ENCODE results near the gene SKI. TPM values are rescaled to one million over a fixed set of nuclear protein-coding genes. Genes with fewer than 3 reads are reported as not detected.

The SKI gene
- total and polyA plus RNA-seq, 2 donors (not counting 1 experiment from before 2014, with no cell fraction given), result 14.9 to 74.9 TPM

- Histone ChIP-seq H3K27ac (ENCODE audit: low read length in 2 of 2) (no peak overlapping the region), H3K4me1 (ENCODE audit: control insufficient read depth in 2 of 2, insufficient read depth in 2 of 2, low read length in 2 of 2) (peaks cover 10 to 16% of the 10 kb centered on the region in 2 donors), H3K9me3 (ENCODE audit: control extremely low read depth in 1 of 3, control insufficient read depth in 2 of 3, insufficient read depth in 1 of 3, low read length in 2 of 3) (no peaks in the 10 kb centered on the region), H3K27me3 (replicated peaks in 1 of 4; ENCODE audit: control extremely low read depth in 1 of 4, control insufficient read depth in 3 of 4, insufficient read depth in 4 of 4, low read length in 3 of 4) (peaks cover 0 to 12% (median 3%) of the 10 kb centered on the region in 4 experiments), H4K20me1 (ENCODE audit: control insufficient read depth, insufficient read depth, low read length, poor library complexity, severe bottlenecking) (no peaks in the 10 kb centered on the region), H2AFZ (ENCODE audit: insufficient read depth, low read depth, low read length, poor library complexity, severe bottlenecking) (no peak overlapping the region), H3K36me3 (replicated peaks in 1 of 2; ENCODE audit: control extremely low read depth in 1 of 2, control insufficient read depth in 1 of 2, extremely low read depth in 1 of 2, insufficient read depth in 2 of 2, low read length in 1 of 2) (no peaks in the 10 kb centered on the region), H3K79me2 (ENCODE audit: control insufficient read depth, insufficient read depth, low read length) (no peaks in the 10 kb centered on the region), H3K4me2 (replicated peaks; ENCODE audit: low read depth, low read length, poor library complexity, severe bottlenecking) (no peak overlapping the region), H3K4me3 (ENCODE audit: control extremely low read depth in 1 of 5, extremely low read depth in 1 of 5, insufficient read depth in 1 of 5, low read depth in 2 of 5, low read length in 4 of 5) (no peak overlapping the region), H3K9ac (ENCODE audit: low read length) (no peak overlapping the region)
- WGBS (ENCODE audit: insufficient coverage), result 93% methylated on average over 13 of the region's 14 CpGs
- ChIA-PET CTCF (no interaction called here), POLR2A (no interaction called here)
- intact Hi-C loops (cut with micrococcal nuclease), result no loop called here
- Mint-ChIP-seq H3K27me3 (no peaks in the 10 kb centered on the region), H3K9me3 (ENCODE audit: insufficient read depth) (no peaks in the 10 kb centered on the region), H3K4me1 (peaks cover 7% of the 10 kb centered on the region), H3K27ac (no peak overlapping the region), H3K4me3 (no peak overlapping the region)
- ATAC-seq (ENCODE audit: low read depth) (no peak), DNase-seq (no peak)
- TF ChIP-seq CTCF (IDR thresholded peaks at IDR 0.05) (no peak), EZH2 (IDR thresholded peaks at IDR 0.05; ENCODE audit: borderline replicate concordance, insufficient read depth, low read depth, low read length, poor library complexity, severe bottlenecking) (no peak)
Observed at GRCh38 chr1:2215329-2215728, 12.8 kb upstream of the SKI start.

GRCh38 chr1:2215909-2216766 lies 12.0 kb upstream of the SKI start:
- Mint-ChIP-seq H3K4me1 (peaks cover 7% of the 10 kb centered on the region), H3K9me3 (ENCODE audit: insufficient read depth) (no peaks in the 10 kb centered on the region), H3K27ac (no peak overlapping the region), H3K4me3 (no peak overlapping the region), H3K27me3 (no peaks in the 10 kb centered on the region)
- intact Hi-C loops (cut with micrococcal nuclease), result no loop called here
- H3K4me3 ChIP-seq (ENCODE audit: control extremely low read depth in 1 of 5, extremely low read depth in 1 of 5, insufficient read depth in 1 of 5, low read depth in 2 of 5, low read length in 4 of 5), result no peak overlapping the region
- H3K27ac ChIP-seq (ENCODE audit: low read length in 2 of 2), result no peak overlapping the region
- no peak overlapping the region for H3K9ac ChIP-seq (ENCODE audit: low read length)
- no peaks in the 10 kb centered on the region for H4K20me1 ChIP-seq (ENCODE audit: control insufficient read depth, insufficient read depth, low read length, poor library complexity, severe bottlenecking)
- 97% methylated on average over 25 of the region's 25 CpGs for WGBS (ENCODE audit: insufficient coverage)
- H2AFZ ChIP-seq (ENCODE audit: insufficient read depth, low read depth, low read length, poor library complexity, severe bottlenecking), result no peak overlapping the region
- no peaks in the 10 kb centered on the region for H3K9me3 ChIP-seq (ENCODE audit: control extremely low read depth in 1 of 3, control insufficient read depth in 2 of 3, insufficient read depth in 1 of 3, low read length in 2 of 3)
- peaks cover 0 to 12% (median 3%) of the 10 kb centered on the region in 4 experiments for H3K27me3 ChIP-seq (replicated peaks in 1 of 4; ENCODE audit: control extremely low read depth in 1 of 4, control insufficient read depth in 3 of 4, insufficient read depth in 4 of 4, low read length in 3 of 4)
- TF ChIP-seq CTCF (IDR thresholded peaks at IDR 0.05) (no peak), EZH2 (IDR thresholded peaks at IDR 0.05; ENCODE audit: borderline replicate concordance, insufficient read depth, low read depth, low read length, poor library complexity, severe bottlenecking) (no peak)
- no peaks in the 10 kb centered on the region for H3K79me2 ChIP-seq (ENCODE audit: control insufficient read depth, insufficient read depth, low read length)
- peaks cover 10 to 16% of the 10 kb centered on the region in 2 donors for H3K4me1 ChIP-seq (ENCODE audit: control insufficient read depth in 2 of 2, insufficient read depth in 2 of 2, low read length in 2 of 2)
- CTCF ChIA-PET, result no interaction called here
- ATAC-seq (ENCODE audit: low read depth), result no peak
- DNase-seq, result no peak
- H3K4me2 ChIP-seq (replicated peaks; ENCODE audit: low read depth, low read length, poor library complexity, severe bottlenecking), result no peak overlapping the region
- H3K36me3 ChIP-seq (replicated peaks in 1 of 2; ENCODE audit: control extremely low read depth in 1 of 2, control insufficient read depth in 1 of 2, extremely low read depth in 1 of 2, insufficient read depth in 2 of 2, low read length in 1 of 2), result no peaks in the 10 kb centered on the region
- POLR2A ChIA-PET, result no interaction called here

Data from B cell (primary cell).